Measurements from ENCODE around the gene CTBP2. TPM values are rescaled to one million over a fixed set of nuclear protein-coding genes. Genes with fewer than 3 reads are reported as not detected.

The CTBP2 gene
- total and polyA plus RNA-seq, 2 donors from 2014 or later: 33.1 to 111 TPM

GRCh38 chr10:124992462-124993344, 167.7 kb downstream of the CTBP2 start:
- H3K9me3 ChIP-seq (ENCODE audit: control insufficient read depth in 2 of 3, insufficient read depth in 1 of 3, low read length in 3 of 3): no peaks in the 10 kb centered on the region
- peak; percentile 50 for TF ChIP-seq CTCF (IDR thresholded peaks at IDR 0.05; ENCODE audit: borderline replicate concordance, extremely low read depth, insufficient read depth)
- intact Hi-C loops (cut with DNase I): no loop called here
- no peak for FAIRE-seq
- DNase-seq: peak; percentile 57 to 88 (median 71)
- no peak overlapping the region for H3K4me3 ChIP-seq (ENCODE audit: low read length in 3 of 3)
- H3K9ac ChIP-seq (ENCODE audit: low read length in 3 of 3): no peak overlapping the region
- H3K4me1 ChIP-seq (ENCODE audit: control insufficient read depth in 2 of 3, insufficient read depth in 2 of 3, low read depth in 1 of 3, low read length in 3 of 3): no peaks in the 10 kb centered on the region
- no peak overlapping the region for H3K27ac ChIP-seq (ENCODE audit: low read depth in 2 of 2, low read length in 2 of 2)
- H3K27me3 ChIP-seq (ENCODE audit: control insufficient read depth, insufficient read depth, low read length): no peaks in the 10 kb centered on the region
- H3K36me3 ChIP-seq (ENCODE audit: control insufficient read depth in 2 of 3, insufficient read depth in 3 of 3, low read length in 3 of 3): peaks cover 11 to 66% (median 41%) of the 10 kb centered on the region in 3 donors

- TF ChIP-seq CTCF (IDR thresholded peaks at IDR 0.05; ENCODE audit: borderline replicate concordance, extremely low read depth, insufficient read depth): no peak
- no peak overlapping the region for H3K27ac ChIP-seq (ENCODE audit: low read depth in 2 of 2, low read length in 2 of 2)
- DNase-seq (no peak), FAIRE-seq (no peak)
- no peaks in the 10 kb centered on the region for H3K4me1 ChIP-seq (ENCODE audit: control insufficient read depth in 2 of 3, insufficient read depth in 2 of 3, low read depth in 1 of 3, low read length in 3 of 3)
- H3K36me3 ChIP-seq (ENCODE audit: control insufficient read depth in 2 of 3, insufficient read depth in 3 of 3, low read length in 3 of 3): peaks cover 11 to 58% (median 38%) of the 10 kb centered on the region in 3 donors
- intact Hi-C loops (cut with DNase I): no loop called here
- H3K27me3 ChIP-seq (ENCODE audit: control insufficient read depth, insufficient read depth, low read length): no peaks in the 10 kb centered on the region
- no peak overlapping the region for H3K4me3 ChIP-seq (ENCODE audit: low read length in 3 of 3)
- H3K9ac ChIP-seq (ENCODE audit: low read length in 3 of 3): no peak overlapping the region
- H3K9me3 ChIP-seq (ENCODE audit: control insufficient read depth in 2 of 3, insufficient read depth in 1 of 3, low read length in 3 of 3): no peaks in the 10 kb centered on the region
Measured at GRCh38 chr10:124991835-124992234, 168.5 kb downstream of the CTBP2 start.

GRCh38 chr10:124990671-124991625, 169.4 kb downstream of the CTBP2 start:
- Histone ChIP-seq H3K27me3 (ENCODE audit: control insufficient read depth, insufficient read depth, low read length) (no peaks in the 10 kb centered on the region), H3K9me3 (ENCODE audit: control insufficient read depth in 2 of 3, insufficient read depth in 1 of 3, low read length in 3 of 3) (no peaks in the 10 kb centered on the region), H3K4me1 (ENCODE audit: control insufficient read depth in 2 of 3, insufficient read depth in 2 of 3, low read depth in 1 of 3, low read length in 3 of 3) (no peaks in the 10 kb centered on the region), H3K4me3 (ENCODE audit: low read length in 3 of 3) (no peak overlapping the region), H3K36me3 (ENCODE audit: control insufficient read depth in 2 of 3, insufficient read depth in 3 of 3, low read length in 3 of 3) (peaks cover 11 to 53% (median 38%) of the 10 kb centered on the region in 3 donors), H3K9ac (ENCODE audit: low read length in 3 of 3) (no peak overlapping the region), H3K27ac (ENCODE audit: low read depth in 2 of 2, low read length in 2 of 2) (no peak overlapping the region)
- no peak for FAIRE-seq
- peak in 1 of 5 donors; percentile 6 for DNase-seq
- no peak for TF ChIP-seq CTCF (IDR thresholded peaks at IDR 0.05; ENCODE audit: borderline replicate concordance, extremely low read depth, insufficient read depth)
- intact Hi-C loops (cut with DNase I): no loop called here

All from kidney (tissue), 14 donors.